HepG2 (cell line): ENCODE results near the gene VPS18. TPM values are rescaled to one million over a fixed set of nuclear protein-coding genes. Genes with fewer than 3 reads are reported as not detected.

Experiments
- DPF2 ChIP-seq: sonication (generic); formaldehyde crosslinking; IDR thresholded peaks from 2 replicates; pipeline ENCODE4 v1.4.0; 2020; ENCODE audit warnings: mild to moderate bottlenecking, low read depth, missing genetic modification reagents, borderline replicate concordance
- ETV6 ChIP-seq: sonication (generic); formaldehyde crosslinking; conservative IDR thresholded peaks from 2 replicates; pipeline ENCODE4 v1.4.0; 2020; ENCODE audit warnings: missing genetic modification reagents
- GABPA ChIP-seq, 2 experiments: IDR thresholded peaks; 2 replicates each; pipeline ENCODE4 v1.6.1; 2011 to 2016; ENCODE audit warnings: low read depth in 2 of 2, low read length in 1 of 2, missing biosample characterization in 1 of 2, missing genetic modification characterization in 1 of 2
- GLMP ChIP-seq: sonication (generic); formaldehyde crosslinking; IDR thresholded peaks from 2 replicates; pipeline ENCODE4 v1.9.0; 2021; ENCODE audit warnings: missing genetic modification reagents, mild to moderate bottlenecking, borderline replicate concordance
- MAFG ChIP-seq: sonication (generic); formaldehyde crosslinking; IDR thresholded peaks from 2 replicates; pipeline ENCODE4 v1.5.1; 2020; ENCODE audit warnings: mild to moderate bottlenecking, missing genetic modification reagents
- ONECUT2 ChIP-seq: sonication (generic); formaldehyde crosslinking; IDR thresholded peaks from 2 replicates; pipeline ENCODE4 v1.4.0; 2020; ENCODE audit warnings: missing genetic modification reagents
- PHF20 ChIP-seq: sonication (generic); formaldehyde crosslinking; IDR thresholded peaks from 2 replicates; pipeline ENCODE4 v1.5.0; 2020; ENCODE audit warnings: mild to moderate bottlenecking, missing genetic modification reagents
- PITX1 ChIP-seq: sonication (generic); formaldehyde crosslinking; IDR thresholded peaks from 2 replicates; pipeline ENCODE4 v1.5.1; 2020; ENCODE audit warnings: mild to moderate bottlenecking, missing genetic modification reagents
- RBM22 ChIP-seq: fragments of 200-400 bp; formaldehyde crosslinking; optimal IDR thresholded peaks from 2 replicates; pipeline ENCODE3; 2017; ENCODE audit warnings: mild to moderate bottlenecking, low read length, moderate library complexity
- SAP130 ChIP-seq: IDR thresholded peaks from 2 replicates; pipeline ENCODE4 v1.6.1; 2016; ENCODE audit warnings: low read depth
- SETDB1 ChIP-seq: sonication (generic); formaldehyde crosslinking; IDR thresholded peaks from 2 replicates; pipeline ENCODE4 v1.5.1; 2020; ENCODE audit warnings: missing genetic modification reagents, mild to moderate bottlenecking, borderline replicate concordance
- ZBTB37 ChIP-seq: sonication (generic); formaldehyde crosslinking; IDR thresholded peaks from 2 replicates; pipeline ENCODE4 v1.4.0; 2020; ENCODE audit warnings: mild to moderate bottlenecking, missing genetic modification reagents
- ZBTB42 ChIP-seq: sonication (generic); formaldehyde crosslinking; IDR thresholded peaks from 2 replicates; pipeline ENCODE4 v1.5.0; 2020; ENCODE audit warnings: mild to moderate bottlenecking, missing genetic modification reagents
- ZNF33B ChIP-seq: sonication (generic); formaldehyde crosslinking; IDR thresholded peaks from 2 replicates; pipeline ENCODE4 v1.5.1; 2020; ENCODE audit warnings: mild to moderate bottlenecking, missing genetic modification reagents
- ZNF773 ChIP-seq: sonication (generic); formaldehyde crosslinking; IDR thresholded peaks from 2 replicates; pipeline ENCODE4 v1.4.0; 2020; ENCODE audit warnings: missing genetic modification reagents, borderline replicate concordance
- ZNF782 ChIP-seq: sonication (generic); formaldehyde crosslinking; IDR thresholded peaks from 2 replicates; pipeline ENCODE4 v1.4.0; 2020; ENCODE audit warnings: missing genetic modification reagents, mild to moderate bottlenecking, borderline replicate concordance
- ZSCAN29 ChIP-seq: sonication (generic); formaldehyde crosslinking; conservative IDR thresholded peaks from 2 replicates; pipeline ENCODE4 v1.4.0; 2020; ENCODE audit warnings: mild to moderate bottlenecking, missing genetic modification reagents
- polyA plus RNA-seq, 8 experiments: library from polyadenylated mRNA; depleted of rRNA in 3 of 8; stranded (reverse) in 7 of 8; unstranded in 1 of 8; fragments of >200 nt; fragmentation: Illumina TruSeq in 4 of 8; extraction: Trizol in 4 of 8; gene quantifications; 2 replicates each; pipeline versions ENCODE4 v1.2.1 to v1.2.3, GENCODE V29; 2011 to 2016; ENCODE audit warnings: low read depth in 4 of 8, missing spikeins in 1 of 8, mixed read lengths in 1 of 8; ENCODE audit not compliant: insufficient read depth in 1 of 8
- total RNA-seq, 5 experiments: library from RNA; depleted of rRNA; stranded (reverse); fragments of >200 nt; fragmentation: Illumina TruSeq; extraction: Trizol; gene quantifications; 2 replicates each; pipeline ENCODE4 v1.2.3, GENCODE V29; 2016; ENCODE audit warnings: low read depth in 1 of 5
- TF ChIP-seq, protein P1 (sequence below): sonication (generic); formaldehyde crosslinking; conservative IDR thresholded peaks from 2 replicates; pipeline ENCODE4 v1.8.0; 2022; ENCODE audit warnings: low read depth, missing genetic modification reagents
- TF ChIP-seq, protein P2 (sequence below): sonication (generic); formaldehyde crosslinking; IDR thresholded peaks from 2 replicates; pipeline ENCODE4 v1.4.0; 2020; ENCODE audit warnings: missing genetic modification reagents, borderline replicate concordance
- TF ChIP-seq, protein P3 (sequence below), 2 experiments: sonication (generic) in 1 of 2; formaldehyde crosslinking in 1 of 2; IDR thresholded peaks; 2 replicates each; pipeline versions ENCODE4 v1.5.1 to v1.6.1; 2011 to 2020; ENCODE audit warnings: borderline replicate concordance in 1 of 2, low read depth in 1 of 2, low read length in 1 of 2, mild to moderate bottlenecking in 1 of 2, missing genetic modification reagents in 1 of 2, moderate library complexity in 1 of 2

The VPS18 gene
- total and polyA plus RNA-seq, 2 of the 13 experiments (the other 11 are each of a cell fraction or from before 2014, with no cell fraction given), result 5.8 to 17.0 TPM

DNA sequence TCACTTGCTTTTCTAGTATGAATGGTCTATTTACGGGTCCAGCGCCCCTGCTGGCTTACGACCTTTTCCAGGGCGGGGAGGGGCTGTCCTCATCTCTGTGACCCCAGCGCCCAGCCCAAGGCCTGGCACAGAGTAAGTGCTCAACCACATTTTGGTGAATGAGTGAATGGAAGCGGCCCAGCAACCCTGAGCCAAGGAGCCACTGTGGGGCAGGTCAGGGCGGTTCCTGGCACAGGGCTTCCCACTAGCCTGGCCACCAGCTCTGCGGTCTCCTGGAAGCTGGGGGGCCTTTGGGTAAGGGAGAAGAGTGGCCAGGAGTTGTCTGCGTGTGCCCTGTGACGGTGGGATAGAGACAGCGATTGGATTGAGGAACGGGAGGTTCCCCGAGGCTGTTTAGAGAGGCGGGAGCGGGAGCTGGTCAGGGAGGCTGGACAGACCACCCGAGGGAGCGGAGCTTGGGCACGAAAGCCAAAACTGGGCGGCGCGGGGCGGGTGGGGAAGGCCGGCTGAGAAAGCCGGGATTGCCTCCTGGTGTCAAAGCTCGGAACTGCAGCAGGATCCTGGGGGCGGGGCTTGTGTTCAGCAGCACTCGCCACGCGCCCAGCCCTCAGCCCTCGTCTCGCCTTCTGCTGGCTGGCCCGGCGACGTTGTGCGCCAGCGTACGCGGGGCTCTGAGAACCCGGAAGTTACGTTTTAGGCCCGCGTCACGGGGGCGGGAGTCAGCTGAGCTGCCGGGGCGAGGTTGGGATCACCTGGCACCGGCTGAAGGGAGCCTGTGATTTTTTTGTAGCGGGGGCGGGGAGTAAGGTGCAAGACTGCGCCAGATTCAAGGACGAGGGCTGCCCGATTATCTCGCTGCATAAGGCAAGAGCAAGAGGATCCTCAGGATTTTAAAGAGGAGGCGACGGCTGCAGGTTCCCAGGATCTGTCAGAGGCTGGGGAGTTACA lies at the start of gene VPS18 (continued):
- TF ChIP-seq, protein P1, sequence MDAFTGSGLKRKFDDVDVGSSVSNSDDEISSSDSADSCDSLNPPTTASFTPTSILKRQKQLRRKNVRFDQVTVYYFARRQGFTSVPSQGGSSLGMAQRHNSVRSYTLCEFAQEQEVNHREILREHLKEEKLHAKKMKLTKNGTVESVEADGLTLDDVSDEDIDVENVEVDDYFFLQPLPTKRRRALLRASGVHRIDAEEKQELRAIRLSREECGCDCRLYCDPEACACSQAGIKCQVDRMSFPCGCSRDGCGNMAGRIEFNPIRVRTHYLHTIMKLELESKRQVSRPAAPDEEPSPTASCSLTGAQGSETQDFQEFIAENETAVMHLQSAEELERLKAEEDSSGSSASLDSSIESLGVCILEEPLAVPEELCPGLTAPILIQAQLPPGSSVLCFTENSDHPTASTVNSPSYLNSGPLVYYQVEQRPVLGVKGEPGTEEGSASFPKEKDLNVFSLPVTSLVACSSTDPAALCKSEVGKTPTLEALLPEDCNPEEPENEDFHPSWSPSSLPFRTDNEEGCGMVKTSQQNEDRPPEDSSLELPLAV (CRISPR knock-in tag), result no peak
- peak; percentile 97 for TF ChIP-seq SAP130
- no peak for TF ChIP-seq ZSCAN29
- TF ChIP-seq ZBTB37 (CRISPR knock-in tag), result no peak
- TF ChIP-seq ZNF33B, result peak; percentile 28; the same call in 1 of the 2 replicates
- no peak for TF ChIP-seq ZNF773 (CRISPR knock-in tag)
- no peak for TF ChIP-seq ZNF782 (CRISPR knock-in tag)
- no peak for TF ChIP-seq GLMP
- peak; percentile 90 for TF ChIP-seq PHF20 (CRISPR knock-in tag)
- no peak for TF ChIP-seq RBM22
- TF ChIP-seq SETDB1 (CRISPR knock-in tag), result no peak
- peak; percentile 65 for TF ChIP-seq GABPA (IDR thresholded peaks at IDR 0.05; ENCODE audit: low read depth, low read length)
- TF ChIP-seq GABPA (CRISPR knock-in tag; IDR thresholded peaks at IDR 0.05; ENCODE audit: low read depth), result peak; percentile 94
- TF ChIP-seq PITX1, result peak; percentile 47
- no peak for TF ChIP-seq ZBTB42
- TF ChIP-seq, protein P2, sequence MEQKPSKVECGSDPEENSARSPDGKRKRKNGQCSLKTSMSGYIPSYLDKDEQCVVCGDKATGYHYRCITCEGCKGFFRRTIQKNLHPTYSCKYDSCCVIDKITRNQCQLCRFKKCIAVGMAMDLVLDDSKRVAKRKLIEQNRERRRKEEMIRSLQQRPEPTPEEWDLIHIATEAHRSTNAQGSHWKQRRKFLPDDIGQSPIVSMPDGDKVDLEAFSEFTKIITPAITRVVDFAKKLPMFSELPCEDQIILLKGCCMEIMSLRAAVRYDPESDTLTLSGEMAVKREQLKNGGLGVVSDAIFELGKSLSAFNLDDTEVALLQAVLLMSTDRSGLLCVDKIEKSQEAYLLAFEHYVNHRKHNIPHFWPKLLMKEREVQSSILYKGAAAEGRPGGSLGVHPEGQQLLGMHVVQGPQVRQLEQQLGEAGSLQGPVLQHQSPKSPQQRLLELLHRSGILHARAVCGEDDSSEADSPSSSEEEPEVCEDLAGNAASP (CRISPR knock-in tag), result no peak
- TF ChIP-seq ETV6, result no peak
- TF ChIP-seq DPF2 (CRISPR knock-in tag), result no peak
- TF ChIP-seq, protein P3, sequence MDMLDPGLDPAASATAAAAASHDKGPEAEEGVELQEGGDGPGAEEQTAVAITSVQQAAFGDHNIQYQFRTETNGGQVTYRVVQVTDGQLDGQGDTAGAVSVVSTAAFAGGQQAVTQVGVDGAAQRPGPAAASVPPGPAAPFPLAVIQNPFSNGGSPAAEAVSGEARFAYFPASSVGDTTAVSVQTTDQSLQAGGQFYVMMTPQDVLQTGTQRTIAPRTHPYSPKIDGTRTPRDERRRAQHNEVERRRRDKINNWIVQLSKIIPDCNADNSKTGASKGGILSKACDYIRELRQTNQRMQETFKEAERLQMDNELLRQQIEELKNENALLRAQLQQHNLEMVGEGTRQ (IDR thresholded peaks at IDR 0.05; ENCODE audit: low read depth, low read length), result peak; percentile 44; the same call in 1 of the 2 replicates
- TF ChIP-seq, protein P3 (CRISPR knock-in tag; IDR thresholded peaks at IDR 0.05; ENCODE audit: borderline replicate concordance), result peak; percentile 75
- TF ChIP-seq MAFG (CRISPR knock-in tag), result no peak
- no peak for TF ChIP-seq ONECUT2 (CRISPR knock-in tag)
